H1 (cell line): ENCODE measurements around the gene TTC34.

Experiments used
- CTCF ChIP-seq, 3 experiments: IDR thresholded peaks; 1 replicate in 2 of 3; 2 replicates in 1 of 3; pipeline versions ENCODE4 v1.5.1 to v1.6.1; 2011; ENCODE audit warnings: low read length in 3 of 3, mild to moderate bottlenecking in 3 of 3, inconsistent platforms in 2 of 3, low read depth in 1 of 3, moderate library complexity in 1 of 3; ENCODE audit not compliant: insufficient read depth in 1 of 3; ENCODE audit errors: control extremely low read depth in 1 of 3
- SP2 ChIP-seq: IDR thresholded peaks from 2 replicates; pipeline ENCODE4 v1.6.1; 2012; ENCODE audit warnings: mild to moderate bottlenecking, low read length, inconsistent platforms
- TF ChIP-seq, protein P1 (sequence below): IDR thresholded peaks from 2 replicates; pipeline ENCODE4 v1.6.1; 2012; ENCODE audit warnings: inconsistent platforms

DNA sequence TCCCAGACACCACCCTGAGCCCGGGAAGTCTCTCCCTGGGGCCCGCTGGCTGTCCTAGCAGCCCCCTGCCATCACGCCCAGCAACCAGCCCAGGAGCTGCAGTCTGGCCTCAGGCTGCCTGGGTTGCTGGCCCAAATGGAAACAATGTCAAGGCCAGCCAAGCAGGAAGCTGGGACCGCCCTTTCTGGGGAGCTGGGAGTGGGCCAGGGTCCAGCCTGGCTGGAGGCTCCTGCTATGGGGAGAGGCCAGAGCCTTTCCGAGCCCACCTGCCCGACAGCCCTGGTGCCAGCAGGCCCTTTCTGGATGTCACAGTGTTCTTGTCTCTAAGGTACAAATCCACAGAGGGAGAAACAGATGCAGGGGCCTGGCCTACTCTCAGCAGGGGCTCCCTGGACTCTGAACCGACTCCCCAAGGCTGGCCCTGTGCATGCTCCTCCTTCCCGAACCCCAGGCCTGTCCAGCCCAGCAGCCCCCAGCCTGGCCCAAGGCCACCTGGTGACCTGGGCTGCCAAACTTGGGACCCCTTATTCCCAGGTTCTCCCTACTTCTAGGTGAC lies 167.5 kb downstream of the TTC34 start:
- TF ChIP-seq CTCF (IDR thresholded peaks at IDR 0.05; ENCODE audit: control extremely low read depth in 1 of 3, insufficient read depth in 1 of 3, low read depth in 1 of 3, low read length in 3 of 3) = no peak
- TF ChIP-seq SP2 = no peak
- TF ChIP-seq, protein P1, sequence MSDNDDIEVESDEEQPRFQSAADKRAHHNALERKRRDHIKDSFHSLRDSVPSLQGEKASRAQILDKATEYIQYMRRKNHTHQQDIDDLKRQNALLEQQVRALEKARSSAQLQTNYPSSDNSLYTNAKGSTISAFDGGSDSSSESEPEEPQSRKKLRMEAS = no peak
